K562 (cell line): ENCODE results near the gene SMCHD1. TPM values are rescaled to one million over a fixed set of nuclear protein-coding genes. Genes with fewer than 3 reads are reported as not detected.

Source experiments
- ATAC-seq: fragments of 200-7000 bp; cut with Tn5 transposase; 3 replicates; pipeline ENCODE4 v1.9.1; 2020; ENCODE audit warnings: moderate library complexity
- BruUV-seq: library from RNA; stranded (reverse); fragments of 400-500 nt; replicated peaks from 2 replicates; lab custom pipeline; 2021; lab: Mats Ljungman, UMichigan
- CTCF ChIA-PET: fragments of 300-600 bp; formaldehyde crosslinking; extraction: SDS; loops from one replicate; lab custom pipeline; 2021; ENCODE audit warnings: low intra/inter-chr PET ratio; lab: Yijun Ruan, JAX
- POLR2A ChIA-PET: fragments of 300-600, 350-650 bp; sonication (Branson Sonifier 250); formaldehyde crosslinking; extraction: SDS; loops from one replicate; lab custom pipeline; 2021; ENCODE audit warnings: antibody characterized with exemption, inconsistent platforms; lab: Yijun Ruan, JAX
- DNase-seq, 4 experiments: peaks; one replicate each; pipeline versions ENCODE4 v3.0.0 to v3.0.0-alpha.2; 2011 to 2018; ENCODE audit warnings: low spot score in 3 of 4, mixed read lengths in 3 of 4; ENCODE audit errors: extremely low read depth in 1 of 4
- FAIRE-seq: peaks from 2 replicates; lab custom pipeline; 2011; peaks lifted over from hg19 to GRCh38; lab: Jason Lieb, UNC
- H2AFZ ChIP-seq: 2 replicates; pipeline ENCODE4 v1.6.0; 2011; ENCODE audit warnings: low read depth, low read length, control low read depth, inconsistent platforms
- H3K27ac ChIP-seq: fragments of 200-600 bp; 3 replicates; pipeline ENCODE4 v1.8.0; 2011; ENCODE audit warnings: low read depth, mild to moderate bottlenecking, control low read depth, inconsistent platforms, low read length, moderate library complexity, mixed read lengths; ENCODE audit errors: extremely low read depth
- H3K27me3 ChIP-seq, 2 experiments: fragments of 300-600 bp in 1 of 2; 2 replicates in 1 of 2; 3 replicates in 1 of 2; pipeline versions ENCODE4 v1.6.0 to v1.8.0; 2011; ENCODE audit warnings: inconsistent platforms in 2 of 2, low read length in 2 of 2, mild to moderate bottlenecking in 1 of 2, mixed read lengths in 1 of 2, moderate library complexity in 1 of 2; ENCODE audit not compliant: control insufficient read depth in 2 of 2, insufficient read depth in 2 of 2
- H3K36me3 ChIP-seq: fragments of 300-600 bp; 3 replicates; pipeline ENCODE4 v1.8.0; 2011; ENCODE audit warnings: mild to moderate bottlenecking, low read length, inconsistent platforms; ENCODE audit not compliant: control insufficient read depth, insufficient read depth
- H3K4me1 ChIP-seq, 2 experiments: fragments of 200-600 bp in 1 of 2; replicated peaks in 1 of 2; 2 replicates in 1 of 2; 3 replicates in 1 of 2; pipeline versions ENCODE4 v1.5.1 to v1.8.0; 2011; ENCODE audit warnings: inconsistent platforms in 2 of 2, low read length in 2 of 2, mild to moderate bottlenecking in 1 of 2, mixed read lengths in 1 of 2, moderate library complexity in 1 of 2; ENCODE audit not compliant: control insufficient read depth in 2 of 2, insufficient read depth in 2 of 2
- H3K4me2 ChIP-seq: 2 replicates; pipeline ENCODE4 v1.6.1; 2011; ENCODE audit warnings: low read length, control low read depth, inconsistent platforms, mixed read lengths; ENCODE audit not compliant: insufficient read depth
- H3K4me3 ChIP-seq: fragments of 200-600 bp; sonication (generic), shearing (Covaris generic); 2 replicates; pipeline ENCODE4 v1.5.1; 2016; ENCODE audit warnings: control low read depth, inconsistent platforms
- H3K79me2 ChIP-seq: fragments of 200-600 bp; 3 replicates; pipeline ENCODE4 v1.8.0; 2011; ENCODE audit warnings: low read length, inconsistent platforms; ENCODE audit not compliant: control insufficient read depth, insufficient read depth
- H3K9ac ChIP-seq, 2 experiments: 2 replicates each; pipeline versions ENCODE4 v1.6.0 to v1.6.1; 2011; ENCODE audit warnings: low read depth in 2 of 2, low read length in 2 of 2, control low read depth in 1 of 2, inconsistent platforms in 1 of 2, mild to moderate bottlenecking in 1 of 2, mixed read lengths in 1 of 2; ENCODE audit not compliant: insufficient read depth in 1 of 2
- H3K9me1 ChIP-seq: one replicate; pipeline ENCODE4 v1.6.0; 2011; ENCODE audit warnings: inconsistent platforms, mild to moderate bottlenecking, low read length, moderate library complexity; ENCODE audit not compliant: control insufficient read depth, insufficient read depth
- H3K9me3 ChIP-seq: replicated peaks from 2 replicates; pipeline ENCODE4 v1.5.1; 2011; ENCODE audit warnings: low read depth, low read length, inconsistent platforms; ENCODE audit not compliant: control insufficient read depth, insufficient read depth
- H4K20me1 ChIP-seq: replicated peaks from 2 replicates; pipeline ENCODE4 v1.6.1; 2011; ENCODE audit warnings: low read length, inconsistent platforms, mixed read lengths; ENCODE audit not compliant: control insufficient read depth, insufficient read depth
- BCL6 ChIP-seq: fragments of 250-450 bp; sonication (Bioruptor Pico); IDR thresholded peaks from 2 replicates; pipeline ENCODE4 v1.4.0; 2020
- CBX3 ChIP-seq, 2 experiments: IDR thresholded peaks; 1 replicate in 1 of 2; 2 replicates in 1 of 2; pipeline ENCODE4 v1.6.1; 2012; ENCODE audit warnings: inconsistent platforms in 2 of 2, low read length in 2 of 2, borderline replicate concordance in 1 of 2, control low read depth in 1 of 2
- CHD2 ChIP-seq: IDR thresholded peaks from 2 replicates; pipeline ENCODE4 v1.6.1; 2011; ENCODE audit warnings: low read depth, low read length
- DMBX1 ChIP-seq: fragments of 250-450 bp; sonication (Bioruptor Pico); IDR thresholded peaks from 2 replicates; pipeline ENCODE4 v1.8.0; 2022; ENCODE audit warnings: inconsistent platforms, mild to moderate bottlenecking, moderate library complexity, borderline replicate concordance
- HLTF ChIP-seq: fragments of 450-650 bp; IDR thresholded peaks from 2 replicates; pipeline ENCODE4 v1.6.1; 2016
- SAP30 ChIP-seq: fragments of 200-600 bp; sonication (generic); IDR thresholded peaks from 2 replicates; pipeline ENCODE4 v1.6.1; 2012; ENCODE audit warnings: borderline replicate concordance, low read depth, mild to moderate bottlenecking, moderate library complexity, low read length, control low read depth, inconsistent platforms; ENCODE audit not compliant: insufficient read depth, poor library complexity, severe bottlenecking
- STAT6 ChIP-seq: sonication (generic); formaldehyde crosslinking; IDR thresholded peaks from 2 replicates; pipeline ENCODE4 v1.8.1; 2023; ENCODE audit warnings: mild to moderate bottlenecking, missing genetic modification reagents
- TRIM28 ChIP-seq: fragments of 450-650 bp; IDR thresholded peaks from 2 replicates; pipeline ENCODE4 v1.6.1; 2017
- ZEB2 ChIP-seq: fragments of 450-650 bp; IDR thresholded peaks from 2 replicates; pipeline ENCODE4 v1.6.1; 2016
- ZNF644 ChIP-seq: fragments of 200-800 bp; sonication (Bioruptor generic); IDR thresholded peaks from 2 replicates; pipeline ENCODE4 v1.6.1; 2016; ENCODE audit warnings: low read depth, missing genetic modification characterization, missing compliant biosample characterization
- WGBS: fragments of 100-300 bp; shearing (Covaris generic); methylation state at CpG from one replicate; pipeline ENCODE4 v1.1.6; 2016; ENCODE audit warnings: low coverage, mixed read lengths; ENCODE audit not compliant: insufficient coverage; ENCODE audit errors: missing lambda C conversion rate; 5-methylcytosine and 5-hydroxymethylcytosine counted together
- in situ Hi-C: fragments of 300-500 bp; cut with MboI; formaldehyde crosslinking; loops from 4 replicates; pipeline ENCODE4 v1.15.0; 2018; ENCODE audit warnings: inconsistent platforms, mixed read lengths
- intact Hi-C: fragments of 100-400 bp; cut with micrococcal nuclease; formaldehyde crosslinking; loops from 2 replicates; pipeline ENCODE4 v1.14.2; 2022
- polyA plus RNA-seq, 8 experiments: library from polyadenylated mRNA; depleted of rRNA in 4 of 8; stranded (reverse) in 5 of 8; unstranded in 3 of 8; fragments of >200 nt; fragmentation: Nextera tagmentation in 2 of 8; fragmentation: Illumina TruSeq in 1 of 8; extraction: Ambion mirVana in 2 of 8; extraction: Trizol in 1 of 8; gene quantifications; 2 replicates each; pipeline versions ENCODE4 v1.2.1 to v1.2.3, GENCODE V29; 2011 to 2014; ENCODE audit warnings: inconsistent platforms in 1 of 8, missing spikeins in 1 of 8
- total RNA-seq, 7 experiments: library from RNA; depleted of rRNA in 6 of 7; stranded (reverse); fragments of >200 nt in 6 of 7; fragmentation: Illumina TruSeq in 2 of 7; extraction: Trizol in 2 of 7; gene quantifications; 2 replicates each; pipeline versions ENCODE4 v1.2.1 to v1.2.3, GENCODE V29; 2011 to 2021; ENCODE audit warnings: low replicate concordance in 1 of 7
- TF ChIP-seq, protein P1 (sequence below): fragments of 200-800 bp; sonication (Bioruptor generic); IDR thresholded peaks from 2 replicates; pipeline ENCODE4 v1.6.1; 2016; ENCODE audit warnings: missing genetic modification characterization, missing compliant biosample characterization

The SMCHD1 gene
- total and polyA plus RNA-seq, 9 of the 15 experiments (the other 6 are each of a cell fraction or from before 2014, with no cell fraction given), result 6.3 to 144 (median 72.7) TPM

DNA sequence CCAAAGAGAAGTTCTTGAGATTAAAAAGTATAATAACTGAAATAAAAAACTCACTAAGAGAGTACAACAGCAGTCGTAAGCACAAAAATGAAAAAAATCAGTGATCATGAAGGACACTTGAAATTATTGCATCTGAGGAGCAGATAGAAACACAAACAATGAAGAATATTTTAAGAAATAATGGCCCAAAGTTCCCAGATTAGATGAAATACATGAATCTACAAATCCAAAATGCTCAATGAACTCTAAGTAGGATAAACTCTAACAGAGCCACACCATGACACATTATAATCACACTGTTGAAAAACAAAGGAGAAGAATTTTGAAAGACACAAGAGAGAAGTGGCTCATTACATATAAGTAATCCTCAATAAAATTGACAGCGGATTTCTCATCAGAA is 159.4 kb downstream of the SMCHD1 start:
- H3K27me3 ChIP-seq, result no peaks in the 10 kb centered on the region
- in situ Hi-C loops, result no loop called here
- no peaks in the 10 kb centered on the region for H3K36me3 ChIP-seq
- no peak overlapping the region for H3K9ac ChIP-seq
- no peaks in the 10 kb centered on the region for H4K20me1 ChIP-seq
- no peak overlapping the region for H3K4me2 ChIP-seq
- H3K27ac ChIP-seq, result no peak overlapping the region
- H2AFZ ChIP-seq, result no peak overlapping the region
- ATAC-seq (no peak), DNase-seq (no peak), FAIRE-seq (no peak)
- TF ChIP-seq BCL6 (no peak), STAT6 (no peak), SAP30 (no peak), CBX3 (IDR thresholded peaks at IDR 0.05; ENCODE audit: borderline replicate concordance in 1 of 2, low read length in 2 of 2) (peak in 1 of 2 experiments; percentile 68; a peak in 1 of 3 replicates), HLTF (no peak), CHD2 (no peak), DMBX1 (no peak), TRIM28 (peak; percentile 52; the same call in 1 of the 2 replicates), ZNF644 (no peak), ZEB2 (no peak)
- TF ChIP-seq, protein P1, sequence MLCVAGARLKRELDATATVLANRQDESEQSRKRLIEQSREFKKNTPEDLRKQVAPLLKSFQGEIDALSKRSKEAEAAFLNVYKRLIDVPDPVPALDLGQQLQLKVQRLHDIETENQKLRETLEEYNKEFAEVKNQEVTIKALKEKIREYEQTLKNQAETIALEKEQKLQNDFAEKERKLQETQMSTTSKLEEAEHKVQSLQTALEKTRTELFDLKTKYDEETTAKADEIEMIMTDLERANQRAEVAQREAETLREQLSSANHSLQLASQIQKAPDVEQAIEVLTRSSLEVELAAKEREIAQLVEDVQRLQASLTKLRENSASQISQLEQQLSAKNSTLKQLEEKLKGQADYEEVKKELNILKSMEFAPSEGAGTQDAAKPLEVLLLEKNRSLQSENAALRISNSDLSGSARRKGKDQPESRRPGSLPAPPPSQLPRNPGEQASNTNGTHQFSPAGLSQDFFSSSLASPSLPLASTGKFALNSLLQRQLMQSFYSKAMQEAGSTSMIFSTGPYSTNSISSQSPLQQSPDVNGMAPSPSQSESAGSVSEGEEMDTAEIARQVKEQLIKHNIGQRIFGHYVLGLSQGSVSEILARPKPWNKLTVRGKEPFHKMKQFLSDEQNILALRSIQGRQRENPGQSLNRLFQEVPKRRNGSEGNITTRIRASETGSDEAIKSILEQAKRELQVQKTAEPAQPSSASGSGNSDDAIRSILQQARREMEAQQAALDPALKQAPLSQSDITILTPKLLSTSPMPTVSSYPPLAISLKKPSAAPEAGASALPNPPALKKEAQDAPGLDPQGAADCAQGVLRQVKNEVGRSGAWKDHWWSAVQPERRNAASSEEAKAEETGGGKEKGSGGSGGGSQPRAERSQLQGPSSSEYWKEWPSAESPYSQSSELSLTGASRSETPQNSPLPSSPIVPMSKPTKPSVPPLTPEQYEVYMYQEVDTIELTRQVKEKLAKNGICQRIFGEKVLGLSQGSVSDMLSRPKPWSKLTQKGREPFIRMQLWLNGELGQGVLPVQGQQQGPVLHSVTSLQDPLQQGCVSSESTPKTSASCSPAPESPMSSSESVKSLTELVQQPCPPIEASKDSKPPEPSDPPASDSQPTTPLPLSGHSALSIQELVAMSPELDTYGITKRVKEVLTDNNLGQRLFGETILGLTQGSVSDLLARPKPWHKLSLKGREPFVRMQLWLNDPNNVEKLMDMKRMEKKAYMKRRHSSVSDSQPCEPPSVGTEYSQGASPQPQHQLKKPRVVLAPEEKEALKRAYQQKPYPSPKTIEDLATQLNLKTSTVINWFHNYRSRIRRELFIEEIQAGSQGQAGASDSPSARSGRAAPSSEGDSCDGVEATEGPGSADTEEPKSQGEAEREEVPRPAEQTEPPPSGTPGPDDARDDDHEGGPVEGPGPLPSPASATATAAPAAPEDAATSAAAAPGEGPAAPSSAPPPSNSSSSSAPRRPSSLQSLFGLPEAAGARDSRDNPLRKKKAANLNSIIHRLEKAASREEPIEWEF (CRISPR knock-in tag), result no peak
- intact Hi-C loops, result no loop called here
- CTCF ChIA-PET, result no interaction called here
- POLR2A ChIA-PET, result no interaction called here
- no peaks in the 10 kb centered on the region; the same call in 1 of the 2 replicates for H3K9me3 ChIP-seq
- 31% methylated on average over 2 of the region's 2 CpGs for WGBS
- H3K4me1 ChIP-seq, result no peaks in the 10 kb centered on the region
- no peaks in the 10 kb centered on the region for H3K79me2 ChIP-seq
- no peaks in the 10 kb centered on the region for H3K9me1 ChIP-seq
- no peak overlapping the region for H3K4me3 ChIP-seq
- BruUV-seq, result no TSS peak
